NB4 (cell line): ENCODE data around the gene NDUFA7.

Experiments used
- MYC ChIP-seq: IDR thresholded peaks from 2 replicates; pipeline ENCODE4 v1.6.1; 2011; ENCODE audit warnings: low read depth, low read length
- POLR2A ChIP-seq: IDR thresholded peaks from 2 replicates; pipeline ENCODE4 v1.6.1; 2011; ENCODE audit warnings: mild to moderate bottlenecking; ENCODE audit not compliant: insufficient read length; ENCODE audit errors: extremely low read depth
- TF ChIP-seq, protein P1 (sequence below): IDR thresholded peaks from one replicate; pipeline ENCODE4 v1.5.1; 2012; ENCODE audit warnings: low read depth, low read length
- TF ChIP-seq, protein P2 (sequence below): IDR thresholded peaks from 2 replicates; pipeline ENCODE4 v1.6.1; 2011; ENCODE audit warnings: low read depth, low read length

DNA sequence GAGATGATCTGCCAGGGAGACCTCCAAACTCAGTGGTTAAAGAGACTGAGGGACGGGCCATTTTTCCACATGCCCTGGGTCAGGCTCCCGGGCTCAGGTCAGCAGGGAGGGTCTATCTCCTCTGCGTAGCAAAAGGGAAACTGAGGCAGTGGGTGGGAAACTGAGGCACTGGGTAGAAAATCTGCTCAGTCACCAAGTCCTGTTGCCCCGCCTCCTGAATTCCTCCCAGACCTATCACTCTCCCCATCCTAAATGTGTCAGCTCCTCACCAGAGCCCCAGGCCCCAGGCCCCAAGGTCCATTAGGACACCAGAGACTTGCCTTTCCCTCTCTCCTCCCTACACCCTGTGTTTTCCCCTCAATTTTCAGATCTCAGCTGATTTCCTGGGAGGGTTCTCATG lies 15.4 kb downstream of the NDUFA7 start:
- TF ChIP-seq POLR2A = no peak
- TF ChIP-seq, protein P1, sequence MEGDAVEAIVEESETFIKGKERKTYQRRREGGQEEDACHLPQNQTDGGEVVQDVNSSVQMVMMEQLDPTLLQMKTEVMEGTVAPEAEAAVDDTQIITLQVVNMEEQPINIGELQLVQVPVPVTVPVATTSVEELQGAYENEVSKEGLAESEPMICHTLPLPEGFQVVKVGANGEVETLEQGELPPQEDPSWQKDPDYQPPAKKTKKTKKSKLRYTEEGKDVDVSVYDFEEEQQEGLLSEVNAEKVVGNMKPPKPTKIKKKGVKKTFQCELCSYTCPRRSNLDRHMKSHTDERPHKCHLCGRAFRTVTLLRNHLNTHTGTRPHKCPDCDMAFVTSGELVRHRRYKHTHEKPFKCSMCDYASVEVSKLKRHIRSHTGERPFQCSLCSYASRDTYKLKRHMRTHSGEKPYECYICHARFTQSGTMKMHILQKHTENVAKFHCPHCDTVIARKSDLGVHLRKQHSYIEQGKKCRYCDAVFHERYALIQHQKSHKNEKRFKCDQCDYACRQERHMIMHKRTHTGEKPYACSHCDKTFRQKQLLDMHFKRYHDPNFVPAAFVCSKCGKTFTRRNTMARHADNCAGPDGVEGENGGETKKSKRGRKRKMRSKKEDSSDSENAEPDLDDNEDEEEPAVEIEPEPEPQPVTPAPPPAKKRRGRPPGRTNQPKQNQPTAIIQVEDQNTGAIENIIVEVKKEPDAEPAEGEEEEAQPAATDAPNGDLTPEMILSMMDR = no peak
- TF ChIP-seq, protein P2, sequence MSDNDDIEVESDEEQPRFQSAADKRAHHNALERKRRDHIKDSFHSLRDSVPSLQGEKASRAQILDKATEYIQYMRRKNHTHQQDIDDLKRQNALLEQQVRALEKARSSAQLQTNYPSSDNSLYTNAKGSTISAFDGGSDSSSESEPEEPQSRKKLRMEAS = no peak
- TF ChIP-seq MYC = no peak
